Measurements from ENCODE around the gene TPPP3.

The TPPP3 gene

GRCh38 chr16:67393111-67393787 is at the start of gene TPPP3:
Gene TPPP3, minus strand, starts transcription at chr16:67393498. Its CDS starts 2,387 bp downstream, at chr16:67391111.
- DNase-seq, result no peak

GRCh38 chr16:67442581-67443255 is 49.4 kb upstream of the TPPP3 start:
- no peak for DNase-seq

- no peak for DNase-seq
These were observed 48.6 kb upstream of the TPPP3 start for GRCh38 chr16:67441907-67442306.

- no peak for DNase-seq
These were observed 48.0 kb upstream of the TPPP3 start for GRCh38 chr16:67441271-67441753.

- no peak for DNase-seq
These were observed 45.6 kb upstream of the TPPP3 start for GRCh38 chr16:67438824-67439393.

GRCh38 chr16:67438098-67438791 is 44.9 kb upstream of the TPPP3 start:
- no peak for DNase-seq

- DNase-seq, result no peak
These were observed 44.2 kb upstream of the TPPP3 start for GRCh38 chr16:67437513-67437912.

- DNase-seq, result no peak
These were observed 43.4 kb upstream of the TPPP3 start for GRCh38 chr16:67436640-67437193.

GRCh38 chr16:67435758-67436164 is 42.5 kb upstream of the TPPP3 start:
- no peak for DNase-seq

- DNase-seq, result no peak
These were observed 39.9 kb upstream of the TPPP3 start for GRCh38 chr16:67433131-67433719.

- DNase-seq, result no peak
These were observed 39.2 kb upstream of the TPPP3 start for GRCh38 chr16:67432506-67432890.

- DNase-seq, result no peak
These were observed 38.6 kb upstream of the TPPP3 start for GRCh38 chr16:67431775-67432505.

GRCh38 chr16:67430977-67431774 is 37.9 kb upstream of the TPPP3 start, which contains the start of gene HSD11B2:
Gene HSD11B2, plus strand, starts transcription at chr16:67431121. Its CDS starts 128 bp downstream, at chr16:67431249.
- DNase-seq, result peak in 1 of 4 experiments; percentile 12

GRCh38 chr16:67430504-67430976 is 37.2 kb upstream of the TPPP3 start:
- DNase-seq, result peak in 1 of 4 experiments; percentile 10

GRCh38 chr16:67429799-67430503 is 36.7 kb upstream of the TPPP3 start:
- DNase-seq, result no peak

GRCh38 chr16:67429053-67429798 is 35.9 kb upstream of the TPPP3 start:
- no peak for DNase-seq

GRCh38 chr16:67428146-67428731 is 34.9 kb upstream of the TPPP3 start:
- peak in 3 of 4 experiments; percentile 11 to 37 (median 25) for DNase-seq

GRCh38 chr16:67426950-67427349 is 33.7 kb upstream of the TPPP3 start:
- DNase-seq, result no peak

GRCh38 chr16:67426022-67426421 is 32.7 kb upstream of the TPPP3 start:
- no peak for DNase-seq
